ENCODE measurements around the gene GLO1.

GLO1 gene

GRCh38 chr6:38649744-38650143, 53.2 kb downstream of the GLO1 start:
- Histone ChIP-seq H3K27ac (no peak overlapping the region), H3K9me3 (no peaks in the 10 kb centered on the region), H3K27me3 (no peaks in the 10 kb centered on the region), H3K36me3 (no peaks in the 10 kb centered on the region), H3K4me3 (ENCODE audit: low read depth in 1 of 2, low read length in 1 of 2) (no peak overlapping the region), H3K4me1 (ENCODE audit: control insufficient read depth in 1 of 2, insufficient read depth in 1 of 2, low read depth in 1 of 2, low read length in 1 of 2) (no peaks in the 10 kb centered on the region)
- no peak for TF ChIP-seq CTCF (IDR thresholded peaks at IDR 0.05)

- Histone ChIP-seq H3K27ac (no peak overlapping the region), H3K4me3 (ENCODE audit: low read depth in 1 of 2, low read length in 1 of 2) (no peak overlapping the region), H3K4me1 (ENCODE audit: control insufficient read depth in 1 of 2, insufficient read depth in 1 of 2, low read depth in 1 of 2, low read length in 1 of 2) (no peaks in the 10 kb centered on the region), H3K9me3 (no peaks in the 10 kb centered on the region), H3K36me3 (no peaks in the 10 kb centered on the region), H3K27me3 (no peaks in the 10 kb centered on the region)
- no peak for TF ChIP-seq CTCF (IDR thresholded peaks at IDR 0.05)
Observed at GRCh38 chr6:38648629-38649028, 54.3 kb downstream of the GLO1 start.

- no peak for TF ChIP-seq CTCF (IDR thresholded peaks at IDR 0.05)
- H3K27ac ChIP-seq, result no peak overlapping the region
- H3K4me1 ChIP-seq (ENCODE audit: control insufficient read depth in 1 of 2, insufficient read depth in 1 of 2, low read depth in 1 of 2, low read length in 1 of 2), result no peaks in the 10 kb centered on the region
- H3K9me3 ChIP-seq, result no peaks in the 10 kb centered on the region
- no peaks in the 10 kb centered on the region for H3K27me3 ChIP-seq
- H3K36me3 ChIP-seq, result no peaks in the 10 kb centered on the region
- no peak overlapping the region for H3K4me3 ChIP-seq (ENCODE audit: low read depth in 1 of 2, low read length in 1 of 2)
Observed at GRCh38 chr6:38646166-38646878, 56.6 kb downstream of the GLO1 start.

GRCh38 chr6:38644951-38645350, 58.0 kb downstream of the GLO1 start:
- Histone ChIP-seq H3K27ac (no peak overlapping the region), H3K4me1 (ENCODE audit: control insufficient read depth in 1 of 2, insufficient read depth in 1 of 2, low read depth in 1 of 2, low read length in 1 of 2) (peaks cover 7 to 10% of the 10 kb centered on the region in 2 experiments), H3K9me3 (no peaks in the 10 kb centered on the region), H3K4me3 (ENCODE audit: low read depth in 1 of 2, low read length in 1 of 2) (no peak overlapping the region), H3K27me3 (no peaks in the 10 kb centered on the region), H3K36me3 (no peaks in the 10 kb centered on the region)
- TF ChIP-seq CTCF (IDR thresholded peaks at IDR 0.05), result no peak

- Histone ChIP-seq H3K9me3 (no peaks in the 10 kb centered on the region), H3K27me3 (no peaks in the 10 kb centered on the region), H3K36me3 (no peaks in the 10 kb centered on the region), H3K27ac (peak overlapping the region; percentile 89), H3K4me3 (ENCODE audit: low read depth in 1 of 2, low read length in 1 of 2) (peak overlapping the region; percentile 94 to 98), H3K4me1 (ENCODE audit: control insufficient read depth in 1 of 2, insufficient read depth in 1 of 2, low read depth in 1 of 2, low read length in 1 of 2) (peaks cover 20 to 35% of the 10 kb centered on the region in 2 experiments)
- TF ChIP-seq CTCF (IDR thresholded peaks at IDR 0.05), result no peak
Observed at GRCh38 chr6:38640216-38640909, 62.6 kb downstream of the GLO1 start.

Measured in neutrophil (primary cell).